ENCODE measurements around the gene MT4.

The MT4 gene

DNA sequence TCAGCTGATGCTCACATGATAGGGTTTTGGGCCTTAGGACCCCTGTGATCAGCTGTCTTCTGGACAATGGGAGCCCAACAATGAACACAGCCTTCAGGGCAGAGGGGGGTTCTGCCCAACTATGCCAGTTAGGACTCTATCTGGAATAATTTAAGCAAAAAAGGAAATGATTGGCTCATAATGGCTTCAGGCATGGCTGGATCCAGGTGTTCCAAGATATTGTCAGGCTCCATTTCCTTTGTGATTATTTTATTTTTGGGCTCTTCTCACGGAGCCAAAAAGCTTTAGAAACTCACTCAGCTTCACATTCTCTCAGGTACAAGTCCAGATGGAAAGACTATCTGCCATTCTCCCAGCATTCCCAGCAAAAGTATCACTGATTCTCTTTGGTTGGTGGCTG, 40.6 kb downstream of the MT4 start:
- DNase-seq (ENCODE audit: low spot score) = no peak

DNA sequence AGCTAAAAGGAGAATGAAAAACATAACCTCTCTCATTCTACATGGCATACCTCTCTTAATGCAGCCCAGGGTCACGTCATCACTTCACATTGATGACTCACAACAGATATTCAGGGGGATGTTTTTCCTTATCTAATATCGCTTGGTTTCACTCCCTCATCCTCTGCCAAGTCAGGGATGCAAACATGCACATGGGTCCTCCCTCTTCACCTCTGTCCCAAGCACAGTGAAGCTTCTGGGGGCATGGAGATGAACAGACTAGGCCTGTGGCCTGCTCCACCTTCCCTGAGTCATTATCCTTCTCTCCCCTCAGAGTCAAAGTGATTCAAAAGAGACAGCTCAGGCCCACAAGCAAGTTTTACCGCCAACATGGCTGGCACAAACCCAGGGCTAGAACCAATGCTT, 41.2 kb downstream of the MT4 start:
- DNase-seq (ENCODE audit: low spot score) = no peak

GRCh38 chr16:56606476-56607108, 41.7 kb downstream of the MT4 start:
- no peak for DNase-seq (ENCODE audit: low spot score)

GRCh38 chr16:56607109-56607618, 42.3 kb downstream of the MT4 start:
- DNase-seq (ENCODE audit: low spot score) = no peak

DNA sequence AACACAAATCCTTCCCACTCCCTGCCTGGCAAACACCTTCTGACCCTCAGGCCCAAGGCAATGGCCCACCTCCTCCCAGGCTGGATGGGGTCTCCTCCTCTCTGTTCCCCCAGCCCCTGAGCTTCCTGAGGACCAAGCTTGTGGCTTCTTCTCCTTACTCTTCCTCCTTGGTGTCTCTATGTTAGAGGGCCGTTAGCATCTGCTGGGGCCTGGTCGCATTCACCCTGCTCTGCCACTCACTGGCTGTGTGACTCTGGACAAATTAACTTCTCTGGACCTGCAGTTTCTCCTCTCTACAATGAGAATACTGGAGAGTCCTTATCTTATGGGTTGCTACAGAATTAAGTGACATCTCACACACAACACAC, 42.8 kb downstream of the MT4 start:
- no peak for DNase-seq (ENCODE audit: low spot score)

DNA sequence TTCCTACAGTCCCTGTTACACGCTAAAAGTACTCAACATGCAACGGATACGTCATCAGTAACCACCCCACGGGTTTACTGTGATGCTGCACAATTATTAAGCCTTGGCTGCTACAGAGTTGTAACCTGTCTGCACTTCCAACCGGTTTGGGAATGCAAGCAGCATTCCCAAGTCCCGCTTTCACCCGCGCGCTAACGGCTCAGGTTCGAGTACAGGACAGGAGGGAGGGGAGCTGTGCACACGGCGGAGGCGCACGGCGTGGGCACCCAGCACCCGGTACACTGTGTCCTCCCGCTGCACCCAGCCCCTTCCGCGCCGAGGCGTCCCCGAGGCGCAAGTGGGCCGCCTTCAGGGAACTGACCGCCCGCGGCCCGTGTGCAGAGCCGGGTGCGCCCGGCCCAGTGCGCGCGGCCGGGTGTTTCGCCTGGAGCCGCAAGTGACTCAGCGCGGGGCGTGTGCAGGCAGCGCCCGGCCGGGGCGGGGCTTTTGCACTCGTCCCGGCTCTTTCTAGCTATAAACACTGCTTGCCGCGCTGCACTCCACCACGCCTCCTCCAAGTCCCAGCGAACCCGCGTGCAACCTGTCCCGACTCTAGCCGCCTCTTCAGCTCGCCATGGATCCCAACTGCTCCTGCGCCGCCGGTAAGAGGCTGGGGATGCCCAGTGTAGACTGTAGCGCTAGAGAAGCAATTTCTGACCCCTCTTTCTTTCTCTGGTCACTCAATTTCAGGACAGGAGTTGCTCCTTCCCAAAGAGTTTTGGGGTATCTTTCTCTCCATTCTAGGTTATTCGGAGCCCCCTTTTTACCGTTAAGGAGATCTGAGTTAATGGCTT, 43.4 kb downstream of the MT4 start, which contains the start of gene MT2A:
TSS of gene MT2A (plus strand) at position 542 of the 833 bp plus-strand sequence. CDS start at position 614, 72 bp downstream.
- peak; percentile 93 for DNase-seq (ENCODE audit: low spot score)

DNA sequence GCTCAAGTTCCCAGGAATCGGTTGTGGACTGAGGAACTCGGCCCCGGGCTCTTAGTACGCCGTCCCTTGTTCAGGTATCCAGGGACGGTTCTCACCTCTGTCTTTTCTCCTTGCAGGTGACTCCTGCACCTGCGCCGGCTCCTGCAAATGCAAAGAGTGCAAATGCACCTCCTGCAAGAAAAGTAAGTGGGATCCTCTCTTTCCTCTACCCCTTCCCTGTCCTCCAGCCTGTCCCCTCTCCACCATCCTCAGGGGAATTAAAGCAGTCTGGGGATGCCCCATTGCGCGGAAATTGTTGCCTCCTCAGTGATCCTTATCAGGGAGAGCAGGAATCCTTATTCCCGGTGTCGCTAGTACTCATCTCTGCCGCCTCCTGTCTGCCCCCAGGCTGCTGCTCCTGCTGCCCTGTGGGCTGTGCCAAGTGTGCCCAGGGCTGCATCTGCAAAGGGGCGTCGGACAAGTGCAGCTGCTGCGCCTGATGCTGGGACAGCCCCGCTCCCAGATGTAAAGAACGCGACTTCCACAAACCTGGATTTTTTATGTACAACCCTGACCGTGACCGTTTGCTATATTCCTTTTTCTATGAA, 44.1 kb downstream of the MT4 start:
- DNase-seq (ENCODE audit: low spot score) = peak; percentile 50

DNA sequence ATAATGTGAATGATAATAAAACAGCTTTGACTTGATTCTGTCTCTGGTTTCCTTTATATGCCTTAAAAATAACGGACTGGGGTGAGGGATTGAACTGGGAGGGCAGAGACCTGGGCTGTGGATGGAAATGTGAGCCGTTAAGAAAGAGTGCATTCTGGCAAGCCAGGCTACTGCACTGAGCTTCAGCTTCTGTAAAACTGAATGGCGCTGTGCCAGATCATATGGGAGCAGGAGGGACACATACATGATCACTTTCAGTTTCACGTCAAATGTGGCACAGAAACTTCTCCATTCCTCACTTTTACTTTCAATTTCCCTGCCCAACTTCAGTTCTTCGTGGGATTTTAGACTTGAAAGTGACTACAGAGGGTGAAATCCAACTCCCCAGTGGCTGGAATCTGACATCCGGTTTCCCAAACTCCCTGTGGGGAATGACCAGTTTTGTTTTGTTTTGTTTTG, 44.6 kb downstream of the MT4 start:
- DNase-seq (ENCODE audit: low spot score) = peak; percentile 77

- peak; percentile 58 for DNase-seq (ENCODE audit: low spot score)
Measured at GRCh38 chr16:56610017-56610608, 45.2 kb downstream of the MT4 start.

DNA sequence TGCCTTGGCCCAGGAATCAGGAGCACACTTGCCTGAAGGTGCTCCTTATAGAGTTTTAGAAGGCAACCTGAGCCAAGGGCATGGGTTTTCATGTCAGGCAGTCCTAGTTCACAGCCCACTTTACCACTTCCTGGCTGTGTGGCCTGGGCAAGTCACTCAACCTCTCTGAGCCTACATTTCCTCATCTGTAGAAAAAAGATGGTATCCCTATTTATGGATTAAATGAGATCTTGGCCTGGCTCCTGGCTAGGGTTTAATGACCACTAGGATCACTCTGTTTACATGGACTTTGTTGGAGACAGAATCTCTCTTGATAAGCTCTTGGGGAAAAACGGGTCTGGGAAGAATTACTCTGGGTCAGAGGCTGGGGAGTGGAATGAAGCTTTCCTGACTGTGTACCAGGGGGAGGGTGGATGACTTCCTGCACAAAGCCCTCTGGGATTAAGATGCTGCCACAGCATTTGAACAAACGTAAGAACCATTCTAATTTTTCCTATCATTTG, 45.8 kb downstream of the MT4 start:
- DNase-seq (ENCODE audit: low spot score) = no peak

DNA sequence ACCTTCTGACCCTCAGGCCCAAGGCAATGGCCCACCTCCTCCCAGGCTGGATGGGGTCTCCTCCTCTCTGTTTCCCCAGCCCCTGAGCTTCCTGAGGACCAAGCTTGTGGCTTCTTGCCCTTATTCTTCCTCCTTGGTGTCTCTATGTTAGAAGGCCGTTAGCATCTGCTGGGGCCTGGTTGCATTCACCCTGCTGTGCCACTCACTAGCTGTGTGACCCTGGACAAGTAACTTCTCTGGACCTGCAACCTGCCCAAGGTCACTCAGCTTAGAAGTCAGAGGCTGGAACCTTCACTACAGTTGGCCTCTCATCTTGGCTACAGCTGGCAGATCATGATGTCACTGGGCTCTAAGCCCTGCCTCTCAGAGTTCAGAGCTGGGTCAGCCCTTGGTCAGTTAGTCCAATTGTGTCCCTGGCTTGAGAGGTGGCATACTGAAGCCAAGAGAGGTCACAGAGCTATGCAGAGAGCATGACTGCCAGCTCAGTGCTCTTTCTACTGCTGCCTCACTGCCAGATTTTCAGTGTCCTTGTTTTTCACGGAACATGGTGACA, 46.5 kb downstream of the MT4 start:
- peak; percentile 59 for DNase-seq (ENCODE audit: low spot score)

DNA sequence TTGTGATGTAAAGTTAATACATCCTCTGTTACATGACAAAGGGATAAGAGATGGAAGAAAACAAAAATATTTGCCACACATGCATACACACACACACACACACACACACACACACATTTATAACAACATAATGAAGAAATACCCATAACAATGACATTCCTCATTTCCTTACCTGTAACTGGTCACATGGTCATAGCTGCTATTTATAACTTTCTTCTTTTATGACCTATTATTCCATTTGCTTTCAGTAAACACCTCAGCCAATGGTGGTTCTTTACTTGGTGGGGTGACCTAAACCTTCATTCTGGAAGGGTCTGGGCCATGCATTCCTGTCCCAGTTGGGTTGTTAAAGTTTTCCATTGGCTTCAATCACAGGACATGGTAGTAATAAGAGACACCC, 48.8 kb downstream of the MT4 start:
- DNase-seq (ENCODE audit: low spot score) = no peak

- DNase-seq (ENCODE audit: low spot score) = no peak
Measured at GRCh38 chr16:56614549-56614991, 49.7 kb downstream of the MT4 start.

DNA sequence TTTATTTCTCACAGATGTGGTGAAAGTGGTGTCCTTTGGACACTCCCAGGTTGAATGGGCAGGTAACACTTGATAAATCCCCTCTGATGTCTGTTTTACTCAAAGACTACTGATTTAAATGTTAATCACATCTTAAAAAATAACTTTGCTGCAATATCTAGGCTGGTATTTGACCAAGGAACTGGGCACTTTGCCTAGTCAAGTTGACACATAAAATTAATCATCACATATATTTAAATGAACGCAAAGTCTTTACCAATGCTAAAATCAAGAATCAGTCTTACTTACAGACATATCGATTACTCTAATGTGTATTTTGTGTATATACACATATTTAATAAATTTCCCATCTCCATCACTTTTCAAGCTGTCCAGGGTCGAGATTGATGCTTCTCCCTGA, 50.5 kb downstream of the MT4 start:
- no peak for DNase-seq (ENCODE audit: low spot score)

DNA sequence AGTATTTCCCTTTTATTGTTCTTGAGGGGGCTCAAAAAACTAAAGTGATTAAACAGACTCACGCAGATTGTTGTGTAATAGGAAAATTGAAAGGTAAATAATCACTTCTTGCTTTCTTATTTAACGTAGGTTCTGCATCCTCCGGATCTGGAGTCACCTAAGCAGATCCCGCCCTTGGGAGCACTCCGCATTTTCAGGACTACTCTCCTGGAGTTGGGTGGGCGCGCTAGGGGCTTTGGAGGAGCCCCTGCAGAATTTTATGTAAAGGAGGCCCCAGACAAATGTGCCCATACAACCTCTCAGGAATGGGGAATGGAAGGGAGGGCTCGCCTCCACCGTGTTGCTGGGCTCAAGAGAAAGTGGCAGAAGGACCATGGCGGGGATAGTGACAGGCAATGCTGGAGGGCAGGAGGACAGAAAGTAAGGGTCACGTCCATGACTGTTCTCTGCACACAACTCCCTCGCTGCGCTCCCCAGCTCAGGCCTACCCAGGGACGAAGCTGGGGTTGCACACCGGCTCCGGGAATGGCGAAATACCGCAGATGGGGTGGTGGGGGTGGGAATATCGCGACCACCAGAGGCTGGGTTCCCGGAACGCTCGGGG, 51.8 kb downstream of the MT4 start:
- DNase-seq (ENCODE audit: low spot score) = no peak

GRCh38 chr16:56617212-56618085, 52.6 kb downstream of the MT4 start:
- DNase-seq (ENCODE audit: low spot score) = peak; percentile 58

DNA sequence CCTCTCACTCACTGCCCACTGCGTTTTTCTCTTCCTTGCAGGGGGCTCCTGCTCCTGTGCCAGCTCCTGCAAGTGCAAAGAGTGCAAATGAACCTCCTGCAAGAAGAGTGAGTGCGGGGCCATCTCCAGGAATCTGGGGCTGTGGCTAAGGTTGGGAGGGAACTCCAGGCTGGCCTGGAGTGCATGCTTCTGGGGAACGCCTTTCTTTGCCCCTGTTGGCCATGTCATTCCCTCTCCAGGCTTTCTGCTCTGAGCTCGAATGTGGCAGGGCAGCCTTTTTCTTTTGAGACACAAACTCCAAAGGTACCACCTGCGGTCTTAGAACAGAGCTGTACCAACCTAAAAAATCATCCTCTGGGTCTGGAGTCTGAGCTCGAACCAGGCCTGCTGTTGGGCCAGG, 53.3 kb downstream of the MT4 start:
- no peak for DNase-seq (ENCODE audit: low spot score)

Measured in globus pallidus (tissue), 1 donor.